ENCODE measurements around the gene PKHD1.

GRCh38 chr6:51600514-51600913 lies 486.9 kb downstream of the PKHD1 start:
- TF ChIP-seq, protein P1, sequence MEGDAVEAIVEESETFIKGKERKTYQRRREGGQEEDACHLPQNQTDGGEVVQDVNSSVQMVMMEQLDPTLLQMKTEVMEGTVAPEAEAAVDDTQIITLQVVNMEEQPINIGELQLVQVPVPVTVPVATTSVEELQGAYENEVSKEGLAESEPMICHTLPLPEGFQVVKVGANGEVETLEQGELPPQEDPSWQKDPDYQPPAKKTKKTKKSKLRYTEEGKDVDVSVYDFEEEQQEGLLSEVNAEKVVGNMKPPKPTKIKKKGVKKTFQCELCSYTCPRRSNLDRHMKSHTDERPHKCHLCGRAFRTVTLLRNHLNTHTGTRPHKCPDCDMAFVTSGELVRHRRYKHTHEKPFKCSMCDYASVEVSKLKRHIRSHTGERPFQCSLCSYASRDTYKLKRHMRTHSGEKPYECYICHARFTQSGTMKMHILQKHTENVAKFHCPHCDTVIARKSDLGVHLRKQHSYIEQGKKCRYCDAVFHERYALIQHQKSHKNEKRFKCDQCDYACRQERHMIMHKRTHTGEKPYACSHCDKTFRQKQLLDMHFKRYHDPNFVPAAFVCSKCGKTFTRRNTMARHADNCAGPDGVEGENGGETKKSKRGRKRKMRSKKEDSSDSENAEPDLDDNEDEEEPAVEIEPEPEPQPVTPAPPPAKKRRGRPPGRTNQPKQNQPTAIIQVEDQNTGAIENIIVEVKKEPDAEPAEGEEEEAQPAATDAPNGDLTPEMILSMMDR (IDR thresholded peaks at IDR 0.05): no peak
- TF ChIP-seq MAX (IDR thresholded peaks at IDR 0.05; ENCODE audit: low read depth) (no peak), NRF1 (IDR thresholded peaks at IDR 0.05; ENCODE audit: low read depth, low read length) (no peak), SIN3A (IDR thresholded peaks at IDR 0.05; ENCODE audit: borderline replicate concordance, low read depth, low read length) (no peak), PBX3 (IDR thresholded peaks at IDR 0.05) (no peak), EP300 (IDR thresholded peaks at IDR 0.05; ENCODE audit: borderline replicate concordance in 1 of 2, low read depth in 1 of 2, low read length in 1 of 2) (no peak), USF2 (IDR thresholded peaks at IDR 0.05; ENCODE audit: borderline replicate concordance, low read depth, low read length) (no peak), MXI1 (IDR thresholded peaks at IDR 0.05; ENCODE audit: low read depth, low read length) (no peak), TAF1 (IDR thresholded peaks at IDR 0.05; ENCODE audit: borderline replicate concordance, low read depth, low read length) (no peak), POLR2AphosphoS5 (IDR thresholded peaks at IDR 0.05; ENCODE audit: low read depth, low read length) (no peak), FOXM1 (IDR thresholded peaks at IDR 0.05; ENCODE audit: low read depth) (no peak), RFX5 (IDR thresholded peaks at IDR 0.05; ENCODE audit: low read length) (no peak)

All from SK-N-SH (cell line).